Measurements from ENCODE around the gene RPL13A. TPM values are rescaled to one million over a fixed set of nuclear protein-coding genes. Genes with fewer than 3 reads are reported as not detected.

The RPL13A gene
- total and polyA plus RNA-seq, 8 donors, result 1,459 to 2,866 (median 2,024) TPM

DNA sequence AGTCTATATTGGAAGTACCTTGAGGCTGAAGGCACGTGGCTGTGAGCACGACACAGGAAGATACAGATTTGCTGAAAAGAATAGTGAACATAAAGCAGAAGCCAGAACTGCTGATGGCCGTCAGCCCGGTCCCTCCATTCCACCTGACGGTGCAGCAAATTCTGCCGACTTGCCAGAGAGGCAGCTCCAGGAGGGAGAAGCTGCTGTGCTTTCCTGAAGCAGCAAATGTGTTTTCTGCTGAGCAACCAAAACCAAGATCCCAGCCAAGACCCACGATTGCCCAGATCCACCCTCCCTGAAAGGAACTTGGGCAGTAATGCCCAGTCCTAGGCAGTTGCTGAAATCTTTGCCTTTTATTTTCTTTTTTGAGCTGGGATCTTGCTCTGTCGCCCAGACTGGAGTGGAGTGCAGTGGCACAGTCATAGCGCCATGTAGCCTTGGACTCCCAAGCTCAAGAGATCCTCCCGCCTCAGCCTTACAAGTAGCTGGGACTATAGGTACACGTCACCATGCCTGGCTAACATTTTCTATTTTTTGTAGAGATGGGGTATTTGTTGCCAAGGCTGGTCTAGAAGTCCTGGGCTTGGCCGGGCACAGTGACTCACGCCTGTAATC lies 33.4 kb downstream of the RPL13A start:
- Histone ChIP-seq H3K36me3 (no peaks in the 10 kb centered on the region), H3K27me3 (no peaks in the 10 kb centered on the region), H3K27ac (no peak overlapping the region), H3K4me3 (no peak overlapping the region), H3K9me3 (no peaks in the 10 kb centered on the region), H3K4me1 (no peaks in the 10 kb centered on the region)
- 85 to 94% methylated on average over 13 of the region's 13 CpGs for WGBS, 2 donors
- no peak for TF ChIP-seq CTCF (IDR thresholded peaks at IDR 0.05)
- DNase-seq (no peak), FAIRE-seq (no peak), ATAC-seq (peak in 3 of 4 donors; percentile 50 to 71 (median 55))
- intact Hi-C loops (cut with DNase I), result no loop called here

- no peaks in the 10 kb centered on the region for H3K9me3 ChIP-seq
- FAIRE-seq (no peak), DNase-seq (no peak), ATAC-seq (no peak)
- intact Hi-C loops (cut with DNase I), result no loop called here
- no peaks in the 10 kb centered on the region for H3K27me3 ChIP-seq
- WGBS, 2 donors, result 89 to 91% methylated on average over 22 of the region's 22 CpGs
- H3K4me3 ChIP-seq, result no peak overlapping the region
- no peaks in the 10 kb centered on the region for H3K4me1 ChIP-seq
- no peak for TF ChIP-seq CTCF (IDR thresholded peaks at IDR 0.05)
- H3K27ac ChIP-seq, result no peak overlapping the region
- no peaks in the 10 kb centered on the region for H3K36me3 ChIP-seq
Measured at GRCh38 chr19:49524812-49525455, 37.5 kb downstream of the RPL13A start.

- Histone ChIP-seq H3K36me3 (no peaks in the 10 kb centered on the region), H3K27ac (no peak overlapping the region), H3K4me3 (peak overlapping the region in 3 of 4 donors; percentile 1 to 34 (median 32)), H3K9me3 (no peaks in the 10 kb centered on the region), H3K27me3 (no peaks in the 10 kb centered on the region), H3K4me1 (no peaks in the 10 kb centered on the region)
- ATAC-seq, result peak in 1 of 4 donors; percentile 2
- DNase-seq, result no peak
- intact Hi-C loops (cut with DNase I), result no loop called here
- TF ChIP-seq CTCF (IDR thresholded peaks at IDR 0.05), result no peak
- no peak for FAIRE-seq
- 74 to 79% methylated on average over 25 of the region's 25 CpGs for WGBS, 2 donors
Measured at GRCh38 chr19:49528211-49528771, 40.9 kb downstream of the RPL13A start.

- H3K9me3 ChIP-seq, result no peaks in the 10 kb centered on the region
- 95% methylated on average over 7 of the region's 7 CpGs for WGBS, 2 donors
- ATAC-seq, result no peak
- TF ChIP-seq CTCF (IDR thresholded peaks at IDR 0.05), result no peak
- FAIRE-seq, result no peak
- no peaks in the 10 kb centered on the region for H3K27me3 ChIP-seq
- H3K4me3 ChIP-seq, result no peak overlapping the region
- H3K36me3 ChIP-seq, result no peaks in the 10 kb centered on the region
- no peaks in the 10 kb centered on the region for H3K4me1 ChIP-seq
- intact Hi-C loops (cut with DNase I), result no loop called here
- no peak overlapping the region for H3K27ac ChIP-seq
- DNase-seq, result no peak
Measured at GRCh38 chr19:49530708-49531107, 43.3 kb downstream of the RPL13A start.
